ENCODE results near the gene GAB4.
"Not testable (repeated sequence)": the region's sequence is repeated elsewhere in the genome, so short reads cannot be mapped to it uniquely, and the experiment has no call there.

The GAB4 gene

GRCh38 chr22:17007852-17008731 lies at the start of gene GAB4:
TSS of gene GAB4 (minus strand) at chr22:17008222. CDS start at chr22:17008114, 108 bp downstream.
- no peak for DNase-seq

- no peak for DNase-seq
These were observed 48.8 kb upstream of the GAB4 start for GRCh38 chr22:17056807-17057206.

- no peak for DNase-seq
These were observed 48.0 kb upstream of the GAB4 start for GRCh38 chr22:17056058-17056457.

- no peak for DNase-seq
These were observed 39.6 kb upstream of the GAB4 start for GRCh38 chr22:17047656-17048055.

- no peak for DNase-seq
These were observed 38.7 kb upstream of the GAB4 start for GRCh38 chr22:17046566-17047348.

- no peak for DNase-seq
These were observed 35.5 kb upstream of the GAB4 start for GRCh38 chr22:17043521-17043920.

GRCh38 chr22:17036842-17037711 lies 29.1 kb upstream of the GAB4 start:
- DNase-seq: not testable (repeated sequence)

- DNase-seq: not testable (repeated sequence)
These were observed 28.2 kb upstream of the GAB4 start for GRCh38 chr22:17035976-17036841.

GRCh38 chr22:17035246-17035645 lies 27.2 kb upstream of the GAB4 start:
- DNase-seq: no peak

GRCh38 chr22:17034532-17034931 lies 26.5 kb upstream of the GAB4 start:
- not testable (repeated sequence) for DNase-seq

- DNase-seq: not testable (repeated sequence)
These were observed 24.3 kb upstream of the GAB4 start for GRCh38 chr22:17032277-17032676.

- DNase-seq: not testable (repeated sequence)
These were observed 16.4 kb upstream of the GAB4 start for GRCh38 chr22:17024380-17024779.

- DNase-seq: not testable (repeated sequence)
These were observed 7.5 kb upstream of the GAB4 start for GRCh38 chr22:17015552-17015951.

- not testable (repeated sequence) for DNase-seq
These were observed 6.0 kb upstream of the GAB4 start for GRCh38 chr22:17014101-17014440.

GRCh38 chr22:17013396-17014100 lies 5.5 kb upstream of the GAB4 start:
- DNase-seq: no peak

GRCh38 chr22:17012267-17012666 lies 4.2 kb upstream of the GAB4 start:
- DNase-seq: no peak

GRCh38 chr22:17009640-17010291 lies 1.7 kb upstream of the GAB4 start:
- DNase-seq: no peak

- DNase-seq: no peak
These were observed 765 bp downstream of the GAB4 start for GRCh38 chr22:17007257-17007656.

- DNase-seq: no peak
These were observed 18.1 kb downstream of the GAB4 start for GRCh38 chr22:16989915-16990314.

- no peak for DNase-seq
These were observed 19.8 kb downstream of the GAB4 start for GRCh38 chr22:16988257-16988656.

- no peak for DNase-seq
These were observed 20.2 kb downstream of the GAB4 start for GRCh38 chr22:16987822-16988221.
